ENCODE measurements around the gene FLT3. TPM values are rescaled to one million over a fixed set of nuclear protein-coding genes. Genes with fewer than 3 reads are reported as not detected.
"Not testable (repeated sequence)": the region's sequence is repeated elsewhere in the genome, so short reads cannot be mapped to it uniquely, and the experiment has no call there.

FLT3 gene
- total and polyA plus RNA-seq, 9 of the 15 experiments (the other 6 are each of a cell fraction or from before 2014, with no cell fraction given), result not detected

DNA sequence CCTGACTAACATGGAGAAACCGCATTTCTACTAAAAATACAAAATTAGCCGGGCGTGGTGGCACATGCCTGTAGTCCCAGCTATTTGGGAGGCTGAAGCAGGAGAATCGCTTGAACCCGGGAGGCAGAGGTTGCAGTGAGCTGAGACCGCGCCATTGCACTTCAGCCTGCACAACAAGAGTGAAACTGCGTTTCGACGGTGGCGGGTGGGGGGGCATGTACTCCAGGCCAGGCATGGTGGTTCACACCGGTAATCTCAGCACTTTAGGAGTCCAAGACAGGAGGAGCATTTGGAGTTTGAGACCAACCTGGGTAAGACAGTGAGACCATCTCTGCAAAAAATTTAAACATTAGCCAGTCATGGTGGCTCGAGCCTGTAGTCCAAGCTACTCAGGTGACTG, 136.2 kb downstream of the FLT3 start:
- FAIRE-seq; H3K9ac ChIP-seq (ENCODE audit: insufficient read depth in 1 of 2, low read depth in 2 of 2, low read length in 2 of 2); CTCF ChIA-PET (ENCODE audit: low intra/inter-chr PET ratio); POLR2A ChIA-PET; H3K79me2 ChIP-seq (ENCODE audit: control insufficient read depth, insufficient read depth, low read length); BruUV-seq (replicated peaks); H3K27ac ChIP-seq (ENCODE audit: extremely low read depth, low read depth, low read length); H3K9me1 ChIP-seq (ENCODE audit: control insufficient read depth, insufficient read depth, low read length); H3K4me2 ChIP-seq (ENCODE audit: insufficient read depth, low read length); H4K20me1 ChIP-seq (replicated peaks; ENCODE audit: control insufficient read depth, insufficient read depth, low read length); H3K4me3 ChIP-seq; intact Hi-C loops (cut with micrococcal nuclease); H2AFZ ChIP-seq (ENCODE audit: low read depth, low read length); H3K36me3 ChIP-seq (ENCODE audit: control insufficient read depth, insufficient read depth, low read length); DNase-seq (ENCODE audit: extremely low read depth in 1 of 4, low spot score in 3 of 4); H3K9me3 ChIP-seq (replicated peaks; ENCODE audit: control insufficient read depth, insufficient read depth, low read depth, low read length); ATAC-seq: not testable (repeated sequence)
- peaks cover 0 to 13% of the 10 kb centered on the region in 2 experiments; a peak in 2 of 5 replicates for H3K4me1 ChIP-seq (replicated peaks in 1 of 2; ENCODE audit: control insufficient read depth in 2 of 2, insufficient read depth in 2 of 2, low read length in 2 of 2)
- H3K27me3 ChIP-seq (ENCODE audit: control insufficient read depth in 2 of 2, insufficient read depth in 2 of 2, low read length in 2 of 2), result peaks cover 12 to 67% of the 10 kb centered on the region in 2 experiments; a peak in 4 of 5 replicates
- in situ Hi-C loops (cut with MboI), result loop anchor here (25.0 kb wide), 1 partner anchor 452 kb away; no protein-coding TSS in a partner anchor
- WGBS (ENCODE audit: insufficient coverage, low coverage, missing lambda C conversion rate), result under 1% methylated on average over 11 of the region's 13 CpGs

DNA sequence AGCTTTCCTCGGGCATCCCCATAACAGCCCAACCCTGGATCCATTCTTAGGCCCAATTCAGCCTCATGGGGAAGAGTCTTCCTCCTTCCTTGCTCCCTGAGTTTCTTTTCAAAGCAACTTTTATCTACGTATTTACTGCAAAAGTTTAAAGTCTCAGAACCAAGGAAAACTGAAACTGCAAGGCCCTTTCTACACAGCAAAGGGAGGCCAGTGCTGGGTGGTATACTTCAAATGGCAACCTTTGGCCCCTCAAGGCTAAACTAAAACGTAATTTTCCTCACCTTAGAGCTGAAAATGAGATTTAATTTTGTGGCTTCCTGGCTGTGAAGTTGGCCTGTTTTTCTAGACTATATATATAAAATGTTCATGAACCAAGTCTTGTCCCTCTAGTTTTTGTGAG, 136.9 kb downstream of the FLT3 start:
- TF ChIP-seq KLF16 (IDR thresholded peaks at IDR 0.05), result no peak
- no peak for TF ChIP-seq ZNF583 (CRISPR knock-in tag; IDR thresholded peaks at IDR 0.05)
- TF ChIP-seq, protein P1, sequence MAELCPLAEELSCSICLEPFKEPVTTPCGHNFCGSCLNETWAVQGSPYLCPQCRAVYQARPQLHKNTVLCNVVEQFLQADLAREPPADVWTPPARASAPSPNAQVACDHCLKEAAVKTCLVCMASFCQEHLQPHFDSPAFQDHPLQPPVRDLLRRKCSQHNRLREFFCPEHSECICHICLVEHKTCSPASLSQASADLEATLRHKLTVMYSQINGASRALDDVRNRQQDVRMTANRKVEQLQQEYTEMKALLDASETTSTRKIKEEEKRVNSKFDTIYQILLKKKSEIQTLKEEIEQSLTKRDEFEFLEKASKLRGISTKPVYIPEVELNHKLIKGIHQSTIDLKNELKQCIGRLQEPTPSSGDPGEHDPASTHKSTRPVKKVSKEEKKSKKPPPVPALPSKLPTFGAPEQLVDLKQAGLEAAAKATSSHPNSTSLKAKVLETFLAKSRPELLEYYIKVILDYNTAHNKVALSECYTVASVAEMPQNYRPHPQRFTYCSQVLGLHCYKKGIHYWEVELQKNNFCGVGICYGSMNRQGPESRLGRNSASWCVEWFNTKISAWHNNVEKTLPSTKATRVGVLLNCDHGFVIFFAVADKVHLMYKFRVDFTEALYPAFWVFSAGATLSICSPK (IDR thresholded peaks at IDR 0.05; ENCODE audit: borderline replicate concordance), result no peak
- TF ChIP-seq, protein P2, sequence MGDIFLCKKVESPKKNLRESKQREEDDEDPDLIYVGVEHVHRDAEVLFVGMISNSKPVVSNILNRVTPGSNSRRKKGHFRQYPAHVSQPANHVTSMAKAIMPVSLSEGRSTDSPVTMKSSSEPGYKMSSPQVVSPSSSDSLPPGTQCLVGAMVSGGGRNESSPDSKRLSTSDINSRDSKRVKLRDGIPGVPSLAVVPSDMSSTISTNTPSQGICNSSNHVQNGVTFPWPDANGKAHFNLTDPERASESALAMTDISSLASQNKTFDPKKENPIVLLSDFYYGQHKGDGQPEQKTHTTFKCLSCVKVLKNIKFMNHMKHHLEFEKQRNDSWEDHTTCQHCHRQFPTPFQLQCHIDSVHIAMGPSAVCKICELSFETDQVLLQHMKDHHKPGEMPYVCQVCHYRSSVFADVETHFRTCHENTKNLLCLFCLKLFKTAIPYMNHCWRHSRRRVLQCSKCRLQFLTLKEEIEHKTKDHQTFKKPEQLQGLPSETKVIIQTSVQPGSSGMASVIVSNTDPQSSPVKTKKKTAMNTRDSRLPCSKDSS (IDR thresholded peaks at IDR 0.05; ENCODE audit: low read depth, partially characterized antibody), result no peak
- TF ChIP-seq HCFC1 (IDR thresholded peaks at IDR 0.05; ENCODE audit: low read depth, low read length), result no peak
- peaks cover 14 to 60% of the 10 kb centered on the region in 2 experiments; a peak in 4 of 5 replicates for H3K27me3 ChIP-seq (ENCODE audit: control insufficient read depth in 2 of 2, insufficient read depth in 2 of 2, low read length in 2 of 2)
- no peak for FAIRE-seq
- H3K4me1 ChIP-seq (replicated peaks in 1 of 2; ENCODE audit: control insufficient read depth in 2 of 2, insufficient read depth in 2 of 2, low read length in 2 of 2), result peaks cover 0 to 13% of the 10 kb centered on the region in 2 experiments; a peak in 2 of 5 replicates
- no peaks in the 10 kb centered on the region for H3K36me3 ChIP-seq (ENCODE audit: control insufficient read depth, insufficient read depth, low read length)
- in situ Hi-C loops (cut with MboI), result loop anchor here (25.0 kb wide), 1 partner anchor 451 kb away; no protein-coding TSS in a partner anchor
- H4K20me1 ChIP-seq (replicated peaks; ENCODE audit: control insufficient read depth, insufficient read depth, low read length), result no peaks in the 10 kb centered on the region; the same call in 1 of the 2 replicates
- no peak overlapping the region for H2AFZ ChIP-seq (ENCODE audit: low read depth, low read length)
- no peaks in the 10 kb centered on the region for H3K79me2 ChIP-seq (ENCODE audit: control insufficient read depth, insufficient read depth, low read length)
- DNase-seq (ENCODE audit: extremely low read depth in 1 of 4, low spot score in 3 of 4), result no peak
- ChIA-PET CTCF (ENCODE audit: low intra/inter-chr PET ratio) (no interaction called here), POLR2A (interaction anchor here (1.0 kb wide), 1 partner anchor 14 kb away, joined by 3 read pairs; no protein-coding TSS in a partner anchor)
- no peak for ATAC-seq
- no peaks in the 10 kb centered on the region for H3K9me1 ChIP-seq (ENCODE audit: control insufficient read depth, insufficient read depth, low read length)
- WGBS (ENCODE audit: insufficient coverage, low coverage, missing lambda C conversion rate), result 0% methylated on average over 3 of the region's 3 CpGs
- H3K4me3 ChIP-seq, result no peak overlapping the region
- no peaks in the 10 kb centered on the region for H3K9me3 ChIP-seq (replicated peaks; ENCODE audit: control insufficient read depth, insufficient read depth, low read depth, low read length)
- H3K9ac ChIP-seq (ENCODE audit: insufficient read depth in 1 of 2, low read depth in 2 of 2, low read length in 2 of 2), result no peak overlapping the region
- BruUV-seq (replicated peaks), result no TSS peak
- intact Hi-C loops (cut with micrococcal nuclease), result no loop called here
- H3K4me2 ChIP-seq (ENCODE audit: insufficient read depth, low read length), result no peak overlapping the region
- no peak overlapping the region for H3K27ac ChIP-seq (ENCODE audit: extremely low read depth, low read depth, low read length)

Data from K562 (cell line).